DMS153 (cell line): ENCODE results near the gene IFT57.
"Not testable (repeated sequence)": the region's sequence is repeated elsewhere in the genome, so short reads cannot be mapped to it uniquely, and the experiment has no call there.

Experiments
- DNase-seq: peaks from one replicate; lab custom pipeline; 2025; lab: John Stamatoyannopoulos, UW

The IFT57 gene, protein sequence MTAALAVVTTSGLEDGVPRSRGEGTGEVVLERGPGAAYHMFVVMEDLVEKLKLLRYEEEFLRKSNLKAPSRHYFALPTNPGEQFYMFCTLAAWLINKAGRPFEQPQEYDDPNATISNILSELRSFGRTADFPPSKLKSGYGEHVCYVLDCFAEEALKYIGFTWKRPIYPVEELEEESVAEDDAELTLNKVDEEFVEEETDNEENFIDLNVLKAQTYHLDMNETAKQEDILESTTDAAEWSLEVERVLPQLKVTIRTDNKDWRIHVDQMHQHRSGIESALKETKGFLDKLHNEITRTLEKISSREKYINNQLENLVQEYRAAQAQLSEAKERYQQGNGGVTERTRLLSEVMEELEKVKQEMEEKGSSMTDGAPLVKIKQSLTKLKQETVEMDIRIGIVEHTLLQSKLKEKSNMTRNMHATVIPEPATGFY

DNA sequence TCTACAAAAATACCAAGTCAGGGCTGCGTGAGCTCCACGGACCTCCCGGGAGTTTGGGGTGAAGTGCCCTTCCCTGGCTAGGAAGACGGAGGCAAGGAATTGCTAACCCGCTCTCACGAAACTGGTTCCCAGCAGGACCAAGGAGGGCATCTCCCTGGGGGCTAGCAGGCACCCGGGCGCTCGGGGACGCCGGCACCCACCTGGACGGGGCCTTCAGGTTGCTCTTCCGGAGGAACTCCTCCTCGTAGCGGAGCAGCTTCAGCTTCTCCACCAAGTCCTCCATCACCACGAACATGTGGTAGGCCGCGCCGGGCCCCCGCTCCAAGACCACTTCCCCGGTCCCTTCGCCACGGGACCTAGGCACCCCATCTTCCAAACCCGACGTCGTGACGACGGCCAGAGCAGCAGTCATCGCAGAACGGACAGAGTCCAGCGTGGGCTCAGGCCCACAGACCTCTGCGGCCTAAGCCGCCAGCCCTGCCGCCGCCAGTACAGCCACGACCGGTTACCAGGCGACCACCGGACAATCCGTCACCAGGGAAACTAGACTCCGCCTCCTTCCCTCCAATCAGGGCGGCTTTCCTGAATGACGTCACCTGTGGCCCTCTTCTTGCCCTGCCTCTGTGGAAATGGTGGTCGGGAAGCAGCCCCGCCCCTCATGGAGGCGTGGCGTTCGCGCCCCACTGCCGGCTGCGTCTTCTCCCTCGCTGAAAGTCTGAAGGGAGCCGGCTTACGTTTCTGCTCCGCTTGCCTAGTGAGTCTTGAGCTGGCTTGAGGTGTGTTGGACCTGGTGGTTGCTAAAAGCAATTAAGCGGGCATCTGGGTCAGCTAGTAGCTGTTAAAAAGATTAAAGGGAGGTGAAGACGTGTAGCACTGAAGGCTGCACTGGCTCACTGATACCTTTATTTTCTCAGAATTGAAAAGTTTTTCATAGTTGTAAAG, at the start of gene IFT57:
Gene IFT57, minus strand, starts transcription at position 514 of the 942 bp plus-strand sequence. Its CDS starts 102 bp downstream, at position 412.
- peak; percentile 89 for DNase-seq

DNA sequence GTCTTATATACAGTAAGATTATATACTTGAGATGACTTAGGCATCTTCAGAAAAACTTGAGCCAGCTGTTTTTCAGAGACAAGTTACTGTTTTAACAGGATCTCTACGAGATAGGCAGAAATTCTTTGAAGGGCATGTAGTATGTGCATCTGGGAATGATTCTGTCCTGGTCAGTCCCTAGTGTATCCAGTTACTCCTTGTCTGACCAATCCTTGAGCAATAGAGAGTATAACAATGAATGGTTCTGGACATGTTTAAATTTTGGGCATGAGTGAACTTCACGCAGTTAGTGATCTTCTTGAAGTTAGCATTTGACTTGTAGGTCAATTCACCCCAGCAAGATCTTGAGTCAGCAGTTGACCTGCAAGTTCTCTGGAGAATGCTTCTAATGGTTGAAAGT, 49.4 kb upstream of the IFT57 start:
- no peak for DNase-seq

DNA sequence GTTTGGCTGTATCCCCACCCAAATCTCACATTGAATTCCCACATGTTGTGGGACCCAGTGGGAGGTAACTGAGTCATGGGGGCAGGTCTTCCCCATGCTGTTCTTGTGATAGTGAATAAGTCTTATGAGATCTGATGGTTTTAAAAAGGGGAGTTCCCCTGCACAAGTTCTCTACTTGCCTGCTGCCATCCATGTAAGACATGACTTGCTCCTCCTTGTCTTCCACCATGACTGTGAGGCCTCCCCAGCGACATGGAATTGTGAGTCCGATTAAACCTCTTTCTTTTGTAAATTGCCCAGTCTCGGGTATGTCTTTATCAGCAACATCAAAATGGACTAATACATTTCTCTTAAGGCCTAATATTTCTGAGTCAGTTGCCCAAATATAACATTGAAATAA, 46.0 kb upstream of the IFT57 start:
- DNase-seq, result not testable (repeated sequence)

DNA sequence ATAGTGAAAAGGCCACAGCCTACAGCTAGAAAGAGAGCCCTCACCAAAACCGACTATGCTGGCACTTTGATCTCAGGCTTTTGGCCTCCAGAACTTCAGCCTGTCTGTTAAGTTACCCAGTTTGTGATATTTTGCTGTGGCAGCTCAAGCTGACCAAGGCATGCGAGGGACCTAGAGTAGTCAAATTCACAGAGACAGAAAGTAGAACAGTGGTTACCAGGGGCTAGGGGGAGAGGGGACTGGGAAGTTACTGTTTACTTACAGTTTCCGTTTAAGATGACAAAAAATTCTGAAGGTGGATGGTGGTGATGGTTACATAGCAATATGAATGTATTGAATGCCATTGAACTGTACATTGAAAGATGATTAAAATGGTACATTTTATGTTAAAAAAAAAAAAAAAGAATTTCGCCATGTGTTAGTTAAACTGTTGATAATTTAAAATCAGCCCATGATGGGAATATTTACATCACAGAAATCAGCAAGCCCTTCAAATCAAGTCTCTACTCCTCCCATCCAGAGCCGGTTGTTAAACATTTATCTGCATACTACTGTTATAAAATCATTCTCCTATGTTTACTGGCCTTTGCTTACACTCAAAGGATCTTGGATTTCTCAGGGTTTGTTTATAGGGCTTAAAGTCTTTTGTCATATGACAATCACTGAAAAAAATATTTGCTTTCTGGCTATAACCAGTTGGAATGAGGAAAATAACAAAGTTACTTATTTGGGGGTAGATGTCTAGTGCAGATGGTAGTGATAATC, 42.5 kb upstream of the IFT57 start:
- DNase-seq, result not testable (repeated sequence)

DNA sequence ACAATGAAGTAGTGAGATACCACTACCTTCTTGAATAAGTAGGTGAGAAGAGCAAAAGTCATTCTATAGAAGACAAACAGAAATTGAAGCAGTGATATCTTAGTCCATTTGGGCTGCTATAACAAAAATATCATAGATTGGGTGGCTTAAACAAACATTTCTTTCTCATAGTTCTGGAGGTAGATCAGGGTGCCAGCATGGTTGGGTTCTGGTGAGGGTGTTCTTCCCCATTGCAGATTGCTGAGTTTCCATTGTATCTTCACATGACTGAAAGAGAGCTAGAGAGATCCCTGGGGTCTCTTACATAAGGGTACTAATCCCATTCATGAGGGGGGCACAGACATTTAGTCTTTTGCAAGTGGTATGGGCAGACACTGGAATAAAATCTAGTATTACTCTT, 32.9 kb upstream of the IFT57 start:
- DNase-seq, result no peak

DNA sequence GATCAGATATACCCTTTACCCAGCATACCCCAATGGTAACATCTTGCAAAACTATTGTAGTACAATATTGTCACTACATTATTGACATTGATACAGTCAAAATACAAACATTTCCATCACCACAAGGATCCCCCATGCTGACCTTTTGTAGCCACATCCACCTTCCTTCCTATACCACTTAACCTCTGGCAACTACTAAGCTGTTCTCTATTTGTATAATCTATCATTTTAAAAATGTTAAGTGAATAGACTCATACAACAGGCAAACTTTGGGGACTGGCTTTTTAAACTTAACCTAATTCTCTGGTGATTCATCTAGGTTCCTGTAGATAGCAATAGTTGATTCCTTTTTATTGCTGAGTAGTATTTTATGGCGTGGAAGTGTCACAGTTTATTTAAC, 29.6 kb upstream of the IFT57 start:
- no peak for DNase-seq

DNA sequence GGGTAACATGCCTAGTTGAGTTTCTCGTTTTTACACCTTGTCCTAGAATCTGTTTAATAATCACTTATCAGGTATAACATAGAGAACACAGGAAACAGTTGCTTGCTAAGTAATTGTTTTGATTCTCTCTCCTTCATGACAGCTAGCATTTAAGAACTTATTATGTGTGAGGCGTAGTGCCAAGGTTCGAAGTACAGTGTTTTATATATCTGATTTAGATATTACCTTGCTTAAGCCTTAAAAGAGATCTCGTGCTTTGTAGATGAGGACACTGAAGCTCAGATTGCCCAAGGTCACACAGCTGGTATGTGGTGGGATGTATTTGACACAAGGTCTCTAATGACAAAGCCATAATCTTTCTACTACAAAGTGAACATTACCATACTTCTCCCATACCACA, 29.0 kb upstream of the IFT57 start:
- no peak for DNase-seq

DNA sequence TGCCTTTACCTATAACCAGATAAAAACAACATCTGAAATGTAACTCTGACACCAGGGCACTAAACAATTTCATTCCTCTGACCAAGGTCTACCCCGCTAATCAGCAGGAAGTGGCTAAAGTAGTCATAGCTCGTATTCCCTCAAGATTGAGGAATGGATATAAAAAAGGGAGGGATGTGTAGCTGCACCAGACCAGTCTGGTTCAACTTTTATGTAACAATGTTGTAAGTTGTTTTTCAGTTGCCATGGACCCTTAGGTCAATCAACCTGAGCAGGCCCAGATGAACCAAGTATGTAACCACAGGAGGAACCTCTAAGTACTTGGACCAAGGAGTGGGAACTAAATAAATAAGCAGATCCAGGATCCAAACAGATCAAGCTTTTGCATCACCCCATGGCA, 28.4 kb upstream of the IFT57 start:
- DNase-seq, result no peak

DNA sequence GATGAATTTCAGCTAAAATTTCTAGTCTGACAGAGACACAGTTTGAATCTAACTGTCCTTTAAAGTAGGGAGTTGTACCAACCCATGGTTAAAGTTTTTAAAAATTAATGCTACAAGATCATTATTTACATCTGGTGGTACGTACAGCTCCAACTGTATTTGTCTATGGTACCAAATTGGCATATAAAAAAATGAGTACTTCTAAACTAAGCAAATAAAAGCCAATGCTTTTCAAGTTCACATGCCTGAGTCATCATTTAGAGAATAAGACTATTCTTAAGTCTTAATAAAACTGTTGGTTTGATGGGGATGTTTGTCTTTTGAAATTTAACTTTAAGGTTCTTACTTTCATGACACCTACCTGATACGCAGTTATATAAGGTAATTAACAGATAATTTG, 21.0 kb upstream of the IFT57 start:
- no peak for DNase-seq

DNA sequence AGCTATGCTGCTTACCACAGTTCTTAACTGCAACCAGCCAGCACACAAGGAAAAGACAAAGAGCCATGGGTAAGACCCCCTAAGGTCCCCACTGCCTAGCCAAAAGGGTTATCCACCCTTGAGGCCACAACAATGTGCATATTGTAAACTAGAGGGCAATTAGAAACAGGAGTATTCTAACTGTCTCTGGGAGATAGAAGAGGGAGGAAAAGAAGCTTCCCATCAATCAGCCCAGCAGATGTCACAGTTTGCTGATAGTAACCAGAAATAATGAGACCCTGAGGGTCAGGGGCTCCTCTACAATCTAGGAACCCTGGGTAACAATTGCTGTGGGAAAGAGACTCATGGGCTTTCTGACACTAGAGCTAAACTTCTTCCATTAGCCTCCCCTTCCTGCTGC, 20.6 kb upstream of the IFT57 start:
- DNase-seq, result no peak

DNA sequence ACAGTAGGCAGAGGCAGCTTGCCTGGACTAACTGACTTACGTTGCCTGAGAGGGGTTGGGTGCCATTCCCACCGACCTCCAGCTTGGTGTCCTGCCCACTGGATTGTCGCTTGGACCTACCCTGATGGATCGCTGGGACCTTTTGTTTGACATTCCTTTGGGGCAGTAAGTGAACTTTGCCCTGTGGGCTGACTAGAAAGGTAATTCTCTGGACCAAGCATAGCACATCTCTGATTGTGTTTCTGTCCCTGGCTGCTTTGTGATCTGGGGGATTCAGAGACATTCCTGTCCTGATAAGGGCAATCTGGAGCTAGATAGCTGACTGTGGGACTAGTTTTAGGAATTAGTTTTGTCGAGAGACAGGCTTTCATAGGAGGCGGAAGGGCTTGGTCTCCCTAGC, 19.5 kb upstream of the IFT57 start:
- no peak for DNase-seq

DNA sequence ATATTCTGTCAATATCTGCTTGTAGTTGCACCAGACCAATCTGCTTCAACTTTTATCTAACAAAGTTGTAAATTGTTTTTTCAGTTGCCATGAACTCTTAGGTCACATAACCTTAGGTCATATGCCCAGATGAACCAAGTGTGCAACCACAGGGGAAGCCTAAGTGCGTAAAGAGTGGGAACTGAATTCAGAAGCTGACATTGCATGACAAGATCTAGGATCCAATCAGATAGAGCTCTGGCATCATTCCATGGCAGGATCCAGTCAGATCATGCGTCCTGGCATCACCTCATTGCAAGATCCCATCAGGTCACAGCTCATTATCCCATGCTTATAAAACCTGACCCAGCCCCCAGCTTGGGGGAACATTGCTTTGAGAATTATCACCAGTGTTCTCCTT, 18.9 kb upstream of the IFT57 start:
- DNase-seq, result no peak

DNA sequence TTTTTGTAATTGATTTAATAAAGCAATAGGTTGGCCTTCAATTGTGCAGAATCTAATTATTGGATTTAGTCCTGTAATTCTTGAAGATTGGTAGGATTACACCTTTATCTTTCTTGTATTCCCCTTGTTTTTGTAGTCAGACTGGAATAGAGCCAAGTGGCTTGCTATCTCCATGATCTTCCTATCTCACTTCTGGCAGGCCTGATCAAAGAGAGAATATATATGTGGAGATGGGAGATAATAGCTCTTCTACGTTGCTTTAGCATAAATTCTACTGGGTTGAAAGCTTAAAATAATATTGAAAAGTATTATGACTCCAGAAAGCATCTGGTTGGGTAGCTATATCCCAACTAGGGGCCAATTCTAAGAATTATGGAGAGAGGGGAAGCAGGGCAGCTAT, 16.9 kb upstream of the IFT57 start:
- DNase-seq, result no peak

DNA sequence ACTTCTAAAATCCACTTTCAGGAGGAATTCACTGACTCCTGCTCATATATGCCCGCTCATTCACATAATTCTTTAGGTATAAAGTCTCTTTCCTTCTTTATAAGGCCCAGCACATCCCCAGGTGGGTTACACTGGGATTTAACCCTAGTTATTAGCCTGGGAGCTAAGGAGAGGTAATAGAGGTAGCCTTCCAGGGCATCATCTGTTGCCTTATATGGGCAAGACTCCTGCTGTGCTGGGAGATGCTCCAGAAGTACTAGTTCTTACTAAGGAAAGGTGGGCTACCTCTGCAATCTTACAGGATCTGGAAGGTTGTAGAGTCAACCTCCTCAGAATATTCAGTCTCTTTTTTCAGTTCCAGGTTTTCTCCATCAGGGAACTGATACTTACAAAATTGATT, 13.1 kb upstream of the IFT57 start:
- DNase-seq, result no peak

DNA sequence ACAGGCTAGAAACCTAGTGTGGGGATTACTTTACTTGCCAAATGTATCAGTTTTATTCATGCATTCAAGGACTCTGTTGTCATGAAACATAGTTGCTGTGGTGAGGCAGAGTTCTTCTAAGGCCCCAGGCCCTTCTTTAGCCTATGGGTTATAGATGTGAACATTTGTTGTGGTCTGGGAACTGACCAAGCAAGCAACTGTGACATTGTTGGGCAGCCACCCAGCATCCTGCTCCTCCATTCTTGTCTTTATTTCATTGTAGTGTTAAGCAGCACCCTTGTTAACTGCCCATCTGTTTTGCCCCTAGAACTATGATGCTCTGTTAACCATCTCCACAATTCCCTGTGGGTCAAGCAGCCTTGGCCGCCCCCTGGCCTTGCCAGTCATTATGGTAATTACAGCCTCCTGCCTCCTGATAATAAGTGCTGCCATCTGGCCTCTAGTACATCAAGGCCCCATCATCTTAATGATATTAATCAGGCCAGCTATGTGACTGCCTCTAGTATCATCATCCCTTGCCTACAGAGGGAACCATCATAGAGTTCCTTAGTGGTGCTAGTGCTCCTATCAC, 12.2 kb upstream of the IFT57 start:
- DNase-seq, result no peak

DNA sequence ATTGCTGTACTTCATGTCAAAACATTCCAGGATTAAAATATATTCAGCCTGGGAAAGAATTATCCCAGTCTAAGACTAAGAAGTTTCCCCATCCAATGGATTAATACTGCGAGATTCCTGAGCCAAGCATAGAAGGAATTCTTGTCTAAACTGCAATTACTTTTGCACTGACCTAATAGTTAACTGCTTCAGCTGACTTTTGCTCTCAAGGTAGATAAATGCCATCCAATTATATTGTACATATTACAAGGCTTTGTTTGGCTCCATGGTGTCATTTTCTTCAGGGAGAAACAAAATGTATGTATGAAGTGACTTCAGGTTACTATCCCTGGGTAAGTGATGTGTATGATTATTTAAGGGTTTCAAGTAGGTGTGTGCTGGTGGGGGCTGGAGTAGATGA, 6.1 kb upstream of the IFT57 start:
- DNase-seq, result no peak

DNA sequence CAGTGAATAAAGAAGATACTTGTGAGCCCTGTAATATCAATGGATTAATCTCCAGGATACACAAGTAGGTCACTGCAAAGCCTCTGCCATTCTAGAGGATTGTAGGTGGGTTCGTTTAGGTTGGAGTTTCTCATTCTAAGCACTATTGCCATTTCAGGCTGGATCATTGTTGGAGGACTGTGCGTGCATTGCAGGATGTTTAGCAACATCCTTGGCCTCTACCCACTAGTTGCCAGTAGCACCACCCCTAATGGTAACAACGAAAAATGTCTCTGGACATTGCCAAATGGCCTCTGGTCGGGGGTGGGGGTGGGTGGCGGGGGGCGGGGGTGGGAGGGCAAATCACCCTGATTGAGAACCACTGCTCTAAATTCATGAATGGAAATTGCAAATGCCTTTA, 4.9 kb upstream of the IFT57 start:
- no peak for DNase-seq

DNA sequence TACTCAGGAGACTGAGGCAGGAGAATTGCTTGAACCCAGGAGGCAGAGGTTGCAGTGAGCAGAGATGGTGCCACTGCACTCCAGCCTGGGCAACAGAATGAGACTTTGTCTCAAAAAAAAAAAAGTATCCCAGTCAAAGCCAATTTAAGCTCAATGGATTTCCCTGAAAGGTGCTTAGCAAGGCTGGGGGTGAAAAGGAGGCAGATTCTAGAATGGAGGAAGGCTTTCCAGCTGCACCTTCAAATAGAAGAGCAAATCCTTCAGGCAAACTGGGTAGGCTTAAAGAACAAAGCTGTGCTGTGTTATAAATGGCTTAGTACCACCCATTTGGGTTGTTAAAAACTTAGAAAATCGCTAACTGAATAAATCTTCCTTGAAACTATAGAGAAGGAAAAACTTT, 3.0 kb upstream of the IFT57 start:
- DNase-seq, result no peak

DNA sequence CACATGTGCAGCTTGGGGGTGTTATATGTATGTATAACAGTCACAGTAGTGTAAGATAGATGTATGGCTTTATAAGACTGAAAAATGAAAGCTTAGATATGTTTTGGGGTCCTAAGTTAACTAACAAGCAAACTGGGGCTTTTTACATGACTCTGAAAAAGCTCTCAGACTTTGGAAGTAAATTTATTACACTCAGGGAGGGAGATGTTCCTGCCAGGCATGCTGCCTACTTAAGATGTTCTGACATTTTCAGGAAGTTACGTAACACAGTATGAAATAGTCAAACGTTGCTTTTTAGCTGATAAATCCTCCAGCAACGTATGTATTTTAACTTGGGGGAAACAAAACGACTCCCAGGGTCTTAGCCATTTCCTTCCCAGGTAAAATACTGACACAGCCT, 1.7 kb upstream of the IFT57 start:
- no peak for DNase-seq

DNA sequence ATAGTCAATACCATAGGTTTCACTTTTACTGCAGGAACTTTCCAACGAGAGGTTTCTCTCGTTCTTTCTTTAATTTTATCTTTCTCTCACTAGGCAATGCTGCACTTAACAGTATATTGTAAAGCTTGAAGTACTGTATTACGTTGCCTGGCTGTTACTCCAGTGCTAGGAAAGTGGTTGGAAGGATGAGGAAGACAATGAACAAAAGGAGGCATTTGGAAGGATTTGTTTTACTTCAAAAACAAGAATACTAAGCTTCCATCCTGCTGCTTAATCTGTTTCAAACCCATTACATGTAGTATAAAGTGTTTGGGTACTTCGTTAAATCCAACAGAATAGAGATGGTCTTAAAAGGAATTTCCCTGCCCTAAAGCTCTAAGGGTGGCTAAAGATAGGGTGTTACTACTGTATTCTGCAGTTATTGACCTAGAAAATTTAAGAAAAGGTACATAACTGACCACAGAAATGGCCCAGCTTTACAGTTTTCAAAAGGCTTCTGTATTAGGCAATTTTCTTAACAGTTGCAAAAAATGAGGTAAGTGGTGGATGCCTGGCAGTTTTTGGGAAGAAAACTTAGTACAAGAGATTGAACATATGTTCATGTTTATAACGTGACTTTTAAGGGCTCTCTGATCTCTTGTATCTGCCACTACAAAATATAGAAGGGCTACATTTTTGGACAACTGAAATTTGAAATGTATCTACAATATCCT, 785 bp upstream of the IFT57 start:
- DNase-seq, result no peak

DNA sequence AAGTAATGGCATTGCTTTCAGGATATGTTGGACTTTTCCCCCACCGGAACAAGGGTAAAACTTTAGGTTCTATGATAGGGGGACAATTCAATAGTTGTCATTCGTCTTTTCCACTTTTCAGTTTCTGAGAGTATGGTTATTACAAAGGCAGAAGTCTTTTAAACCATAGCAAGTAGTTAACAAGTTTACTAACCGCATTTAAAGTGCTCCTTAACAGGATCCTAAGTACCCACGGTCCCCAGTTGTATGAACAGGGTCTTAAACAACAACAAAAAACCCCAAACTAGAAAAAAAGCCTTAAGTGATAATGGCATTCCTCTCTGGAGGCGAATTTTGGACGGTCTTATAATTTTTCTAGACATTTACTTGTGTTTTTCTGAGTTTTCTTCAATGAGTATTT, 831 bp downstream of the IFT57 start:
- DNase-seq, result no peak
